HG03469 (cell line): ENCODE measurements around the gene GIMAP7.
"Not testable (repeated sequence)": the region's sequence is repeated elsewhere in the genome, so short reads cannot be mapped to it uniquely, and the experiment has no call there.

Source experiments
- ATAC-seq: cut with Tn5 transposase; IDR thresholded peaks from one replicate; pipeline ENCODE4 v1.9.1; 2021; ENCODE audit warnings: mild to moderate bottlenecking, moderate library complexity, moderate number of reproducible peaks; ENCODE audit not compliant: unreplicated experiment

The GIMAP7 gene

GRCh38 chr7:150514748-150515222 lies at the start of gene GIMAP7:
TSS of gene GIMAP7 (plus strand) at chr7:150514872. CDS start at chr7:150519975, 5,103 bp downstream.
- ATAC-seq = no peak

DNA sequence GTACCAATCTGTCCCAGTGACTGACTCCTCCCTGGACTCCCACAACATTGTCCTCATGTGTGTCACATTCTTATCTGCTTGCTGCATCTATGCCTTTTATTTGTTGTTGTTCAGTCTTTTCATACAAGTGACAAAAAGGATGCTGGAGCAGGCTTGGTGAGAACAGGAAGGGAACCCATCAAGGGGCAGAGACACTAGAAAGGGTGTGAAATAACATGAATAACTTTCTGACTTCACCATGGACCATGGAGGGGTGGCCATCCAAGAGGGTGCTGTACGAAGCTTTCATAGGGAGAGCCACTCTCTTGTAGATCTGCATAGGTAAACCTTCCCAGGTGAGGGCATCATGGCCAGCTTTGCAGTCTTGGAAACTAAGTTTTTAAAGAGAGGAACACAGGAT lies 49.7 kb upstream of the GIMAP7 start:
- ATAC-seq = no peak

DNA sequence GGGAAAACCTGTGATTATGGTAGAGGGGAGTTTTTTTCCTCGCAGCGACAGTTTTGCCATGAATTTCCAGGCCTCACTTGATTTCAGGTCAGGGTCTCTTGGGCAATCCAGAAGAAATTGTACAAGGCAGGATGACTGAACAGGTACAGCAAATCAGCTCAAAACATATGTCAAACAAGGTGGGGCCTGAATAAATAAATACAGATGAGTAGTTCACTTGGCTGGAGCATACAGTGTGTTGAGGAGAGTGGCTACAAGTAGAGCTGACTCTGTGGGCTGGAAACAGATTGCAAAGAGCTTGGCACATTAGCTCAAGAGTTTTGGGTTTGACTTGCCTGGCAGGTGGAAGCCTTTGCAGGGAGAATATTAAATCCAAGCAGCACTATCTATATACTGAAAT lies 49.3 kb upstream of the GIMAP7 start:
- no peak for ATAC-seq

DNA sequence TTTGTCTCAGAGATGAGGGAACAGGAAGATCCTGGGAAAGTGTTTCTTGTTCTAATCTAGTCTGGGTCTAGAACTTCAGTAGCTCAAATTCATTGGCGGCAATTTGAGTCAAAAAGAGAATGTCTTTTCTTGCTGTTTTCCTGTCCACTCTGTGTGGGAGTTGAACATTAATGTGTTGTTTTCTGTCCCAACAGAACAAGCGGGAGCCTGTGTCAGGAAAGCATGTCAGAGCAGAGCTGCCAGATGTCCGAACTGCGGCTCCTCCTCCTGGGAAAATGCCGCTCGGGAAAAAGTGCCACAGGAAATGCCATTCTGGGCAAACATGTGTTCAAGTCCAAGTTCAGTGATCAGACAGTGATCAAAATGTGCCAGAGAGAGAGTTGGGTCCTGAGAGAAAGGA lies 48.2 kb upstream of the GIMAP7 start:
- no peak for ATAC-seq

DNA sequence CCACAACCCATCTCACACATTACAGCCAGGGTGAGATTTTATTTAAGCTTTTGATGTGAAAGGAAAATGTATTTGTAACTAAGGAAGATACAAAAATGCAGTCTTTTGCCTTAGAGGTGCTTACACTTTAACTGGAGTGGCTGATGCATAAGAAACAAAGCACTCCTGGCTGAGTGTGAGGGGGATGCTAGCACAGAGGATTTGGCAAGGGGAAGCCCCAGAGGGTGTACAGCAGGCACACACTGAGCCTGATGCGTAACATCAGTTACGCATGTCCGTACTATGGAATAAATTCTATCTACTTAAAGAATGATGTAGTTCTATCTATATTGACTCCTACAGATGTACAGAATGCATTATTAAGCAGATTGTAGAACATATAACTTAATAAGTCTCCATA lies 46.4 kb upstream of the GIMAP7 start:
- ATAC-seq = no peak

GRCh38 chr7:150471886-150472285 lies 42.8 kb upstream of the GIMAP7 start:
- no peak for ATAC-seq

DNA sequence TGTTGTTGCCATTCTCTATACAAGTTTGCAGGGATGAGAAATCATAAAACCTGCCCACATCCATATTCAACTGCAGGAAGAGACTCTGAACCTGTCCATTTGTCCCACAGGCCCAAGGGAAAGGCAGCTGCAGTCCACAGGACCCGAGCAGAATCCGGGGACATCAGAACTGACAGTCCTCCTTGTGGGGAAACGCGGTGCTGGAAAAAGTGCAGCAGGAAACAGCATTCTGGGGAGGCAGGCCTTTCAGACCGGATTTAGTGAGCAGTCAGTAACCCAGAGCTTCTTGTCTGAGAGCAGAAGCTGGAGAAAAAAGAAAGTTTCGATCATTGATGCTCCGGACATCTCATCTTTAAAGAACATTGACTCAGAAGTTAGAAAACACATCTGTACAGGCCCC lies 40.8 kb upstream of the GIMAP7 start:
- no peak for ATAC-seq

DNA sequence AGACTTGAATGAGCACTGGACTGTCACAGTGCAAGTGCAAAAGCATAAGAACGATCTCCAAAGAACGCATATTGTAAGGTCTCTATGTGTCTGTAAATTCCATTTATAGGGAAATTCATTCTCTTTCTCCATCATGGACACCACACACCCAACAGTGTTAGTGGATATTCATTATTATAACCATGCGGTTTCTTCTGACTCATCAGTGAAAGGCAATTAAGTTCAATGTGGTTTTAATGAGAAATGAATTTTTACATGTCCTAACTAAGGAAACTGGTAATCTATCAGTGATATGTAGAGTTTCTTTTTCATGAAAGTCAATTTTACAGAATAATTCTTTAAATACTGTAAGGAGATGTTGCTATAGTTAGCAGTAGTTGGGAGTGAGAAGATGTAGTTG lies 38.4 kb upstream of the GIMAP7 start:
- no peak for ATAC-seq

GRCh38 chr7:150476819-150477631 lies 37.6 kb upstream of the GIMAP7 start:
- no peak for ATAC-seq

DNA sequence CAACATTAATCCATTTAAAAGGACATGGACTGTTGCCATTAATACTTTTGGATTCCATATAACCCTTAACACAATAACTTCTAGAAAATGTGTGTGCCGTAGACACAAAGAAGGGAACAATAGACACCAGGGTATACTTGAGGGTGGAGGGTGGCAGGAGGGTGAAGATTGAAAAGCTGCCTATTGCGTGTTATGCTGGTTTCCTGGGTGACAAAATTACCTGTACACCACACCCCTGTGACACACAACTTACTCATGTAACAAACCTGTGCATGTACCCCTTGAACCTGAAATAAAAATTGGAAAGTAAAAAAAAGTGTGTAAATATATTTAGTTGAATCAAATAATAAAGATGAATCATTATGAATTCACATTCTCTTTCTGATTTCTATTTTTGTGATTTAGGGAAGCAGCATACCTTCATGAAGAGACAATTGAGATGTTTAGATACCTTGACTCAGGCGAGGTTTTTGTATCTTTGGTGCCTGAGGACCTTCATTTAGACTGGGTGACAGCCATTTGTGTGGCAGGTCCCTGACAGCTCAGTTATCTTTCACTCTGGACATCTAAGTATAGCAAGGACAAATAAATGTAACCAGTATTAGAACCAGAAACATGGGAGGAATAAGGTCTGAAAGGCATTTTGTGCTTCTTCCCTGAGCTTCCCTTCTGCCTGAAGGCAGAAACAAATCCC lies 35.5 kb upstream of the GIMAP7 start:
- ATAC-seq = no peak

- no peak for ATAC-seq
Measured at GRCh38 chr7:150481186-150481920, 33.3 kb upstream of the GIMAP7 start.

DNA sequence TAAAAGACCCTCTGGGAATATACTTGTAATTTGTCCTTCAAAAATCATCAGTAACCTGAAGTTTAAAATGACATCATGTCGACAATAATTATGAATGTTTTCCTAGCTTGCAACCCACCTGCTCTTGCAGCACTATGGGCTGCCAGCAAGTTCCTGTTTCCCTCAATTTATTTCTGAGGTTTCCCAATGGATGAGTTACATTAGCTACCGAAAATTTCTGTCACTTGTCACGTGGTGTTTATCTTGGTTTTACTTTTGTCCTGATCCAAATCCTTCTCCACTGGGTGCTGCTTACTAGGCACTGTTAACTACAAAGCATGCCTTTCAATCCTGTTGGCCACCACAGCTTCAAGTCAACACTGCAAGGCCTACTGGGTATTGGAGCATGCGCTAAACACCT lies 32.8 kb upstream of the GIMAP7 start:
- ATAC-seq = no peak

DNA sequence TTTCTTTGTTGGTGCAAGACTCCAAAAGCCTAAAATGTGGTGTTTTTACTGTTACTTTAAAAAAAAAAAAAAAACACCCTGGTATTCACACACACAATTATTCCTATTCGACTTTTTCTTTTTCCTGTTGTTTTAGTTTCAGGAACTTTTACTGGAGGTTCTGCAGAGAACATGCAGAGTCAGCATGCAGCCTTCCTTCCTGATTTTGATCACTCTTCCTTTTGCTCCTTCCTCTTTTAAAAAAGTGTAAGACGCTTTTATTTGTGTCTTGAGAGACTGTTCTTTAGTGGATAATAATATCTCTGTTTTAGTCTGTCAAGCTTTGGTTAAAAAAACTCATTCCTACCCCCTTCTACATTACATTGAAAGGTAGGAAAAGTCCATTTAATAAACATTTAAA lies 31.2 kb upstream of the GIMAP7 start:
- not testable (repeated sequence) for ATAC-seq

- not testable (repeated sequence) for ATAC-seq
Measured at GRCh38 chr7:150484071-150484470, 30.6 kb upstream of the GIMAP7 start.

- ATAC-seq = no peak
Measured at GRCh38 chr7:150487625-150488024, 27.0 kb upstream of the GIMAP7 start.

- ATAC-seq = no peak
Measured at GRCh38 chr7:150489782-150490181, 24.9 kb upstream of the GIMAP7 start.

DNA sequence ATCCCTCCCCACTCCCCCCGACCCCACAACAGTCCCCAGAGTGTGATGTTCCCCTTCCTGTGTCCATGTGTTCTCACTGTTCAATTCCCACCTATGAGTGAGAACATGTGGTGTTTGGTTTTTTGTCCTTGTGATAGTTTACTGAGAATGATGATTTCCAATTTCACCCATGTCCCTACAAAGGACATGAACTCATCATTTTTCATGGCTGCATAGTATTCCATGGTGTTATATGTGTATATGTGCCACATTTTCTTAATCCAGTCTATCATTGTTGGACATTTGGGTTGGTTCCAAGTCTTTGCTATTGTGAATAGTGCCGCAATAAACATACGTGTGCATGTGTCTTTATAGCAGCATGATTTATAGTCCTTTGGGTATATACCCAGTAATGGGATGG lies 21.2 kb upstream of the GIMAP7 start:
- not testable (repeated sequence) for ATAC-seq

DNA sequence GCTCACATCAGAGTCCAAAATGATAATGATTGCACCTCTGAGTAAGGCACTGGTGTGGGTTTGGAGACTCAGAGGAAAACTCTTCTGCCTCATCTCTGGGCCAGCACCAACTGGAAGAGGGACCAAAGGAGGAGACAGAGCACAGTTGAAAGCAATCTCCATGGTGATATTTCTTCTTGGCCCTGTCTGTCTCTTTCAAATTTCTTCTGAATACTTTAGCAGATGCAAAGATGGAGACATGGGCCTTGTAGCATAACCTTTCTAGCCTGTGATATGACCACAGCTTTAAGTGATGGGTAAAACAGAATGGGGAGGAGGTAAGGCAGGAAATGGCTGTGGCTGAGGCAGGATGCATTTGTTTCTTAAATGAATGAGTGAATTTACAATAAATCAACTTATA lies 12.2 kb upstream of the GIMAP7 start:
- no peak for ATAC-seq

GRCh38 chr7:150503155-150503554 lies 11.5 kb upstream of the GIMAP7 start:
- no peak for ATAC-seq

DNA sequence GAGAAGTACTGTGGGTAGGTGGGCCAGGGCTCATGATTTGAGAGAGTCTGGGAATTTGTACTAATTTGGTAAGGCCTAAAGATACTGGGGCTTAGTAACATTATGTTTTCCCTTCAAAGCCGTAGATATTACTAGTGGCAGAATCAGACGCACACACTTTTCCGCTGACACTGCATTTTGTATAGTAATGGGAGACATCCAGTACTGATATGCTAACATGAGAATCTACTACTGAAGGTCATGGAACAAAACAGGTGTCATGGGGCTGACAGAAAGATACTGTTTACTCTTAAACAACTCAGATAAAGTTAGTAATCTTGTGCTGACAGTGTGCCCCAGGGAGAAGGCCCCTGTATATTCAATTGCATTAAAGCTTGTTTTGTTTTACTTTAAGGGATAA lies 11.1 kb upstream of the GIMAP7 start:
- ATAC-seq = no peak

- no peak for ATAC-seq
Measured at GRCh38 chr7:150507947-150508602, 6.6 kb upstream of the GIMAP7 start.
